Left colon (tissue), 2 donors: ENCODE data around the gene RRAD. TPM values are rescaled to one million over a fixed set of nuclear protein-coding genes. Genes with fewer than 3 reads are reported as not detected.
A peak's percentile ranks its signal among the peaks of the same experiment; 100 is the strongest.
"Not testable (repeated sequence)": the region's sequence is repeated elsewhere in the genome, so short reads cannot be mapped to it uniquely, and the experiment has no call there.

Source experiments
- ATAC-seq: fragments of 200-7000 bp; cut with Tn5 transposase; one replicate; pipeline ENCODE4 v1.9.1; 2020; ENCODE audit warnings: mild to moderate bottlenecking, moderate library complexity
- DNase-seq, 2 donors: peaks; one replicate each; pipeline ENCODE4 v3.0.0-alpha.2; 2020
- intact Hi-C, 2 donors: fragments of 100-400 bp; cut with DNase I in 1 of 2; cut with micrococcal nuclease in 1 of 2; formaldehyde crosslinking; loops; one replicate each; pipeline versions ENCODE4 v1.11.2 to v1.14.0; 2022; cut with DNase I, micrococcal nuclease
- total RNA-seq, 2 donors: library from RNA; stranded (reverse); fragmentation: NEBNext Ultra II Directional; extraction: Animal tissue kit (Norgen Biotek cat#: 25700); gene quantifications; one replicate each; pipeline ENCODE4 v1.2.1, GENCODE V29; 2021
- donor health status: DM: no; HTN: no; CAD: no.
- donor health status: DM: yes; HTN: yes; CAD: no.

Gene RRAD
- total RNA-seq, 2 donors from 2014 or later: 3.9 to 4.4 TPM

GRCh38 chr16:66906916-66907836 is 18.2 kb downstream of the RRAD start:
- intact Hi-C loops: no loop called here
- ATAC-seq: no peak
- no peak for DNase-seq

GRCh38 chr16:66905633-66906539 is 19.4 kb downstream of the RRAD start:
- peak; percentile 90 to 92 for DNase-seq
- peak; percentile 79 for ATAC-seq
- intact Hi-C loops: no loop called here

GRCh38 chr16:66904846-66905632 is 20.3 kb downstream of the RRAD start:
- DNase-seq (peak in 1 of 2 donors; percentile 23), ATAC-seq (no peak)
- intact Hi-C loops: no loop called here

DNA sequence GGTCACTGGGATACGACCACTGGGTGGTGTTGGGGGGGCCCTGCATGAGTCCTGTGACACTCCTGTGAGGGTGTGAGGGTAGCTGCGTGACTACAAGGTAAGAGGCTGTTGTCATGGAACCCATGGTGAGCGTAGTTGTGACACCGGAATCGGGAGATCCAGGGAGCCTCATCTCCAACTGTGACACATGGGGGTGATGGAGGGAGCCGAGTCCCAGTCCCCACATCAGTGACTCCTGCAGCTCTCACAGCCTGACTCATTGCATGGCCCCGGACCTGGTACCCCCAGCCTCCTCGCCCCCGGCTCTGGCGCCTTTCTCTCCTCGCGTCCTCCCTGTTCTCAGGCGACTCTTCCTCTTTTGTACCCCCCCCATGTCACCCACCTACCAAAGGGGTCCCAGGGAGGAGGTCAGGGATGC is 20.9 kb downstream of the RRAD start:
- DNase-seq (peak in 1 of 2 donors; percentile 24), ATAC-seq (no peak)
- intact Hi-C loops: no loop called here

DNA sequence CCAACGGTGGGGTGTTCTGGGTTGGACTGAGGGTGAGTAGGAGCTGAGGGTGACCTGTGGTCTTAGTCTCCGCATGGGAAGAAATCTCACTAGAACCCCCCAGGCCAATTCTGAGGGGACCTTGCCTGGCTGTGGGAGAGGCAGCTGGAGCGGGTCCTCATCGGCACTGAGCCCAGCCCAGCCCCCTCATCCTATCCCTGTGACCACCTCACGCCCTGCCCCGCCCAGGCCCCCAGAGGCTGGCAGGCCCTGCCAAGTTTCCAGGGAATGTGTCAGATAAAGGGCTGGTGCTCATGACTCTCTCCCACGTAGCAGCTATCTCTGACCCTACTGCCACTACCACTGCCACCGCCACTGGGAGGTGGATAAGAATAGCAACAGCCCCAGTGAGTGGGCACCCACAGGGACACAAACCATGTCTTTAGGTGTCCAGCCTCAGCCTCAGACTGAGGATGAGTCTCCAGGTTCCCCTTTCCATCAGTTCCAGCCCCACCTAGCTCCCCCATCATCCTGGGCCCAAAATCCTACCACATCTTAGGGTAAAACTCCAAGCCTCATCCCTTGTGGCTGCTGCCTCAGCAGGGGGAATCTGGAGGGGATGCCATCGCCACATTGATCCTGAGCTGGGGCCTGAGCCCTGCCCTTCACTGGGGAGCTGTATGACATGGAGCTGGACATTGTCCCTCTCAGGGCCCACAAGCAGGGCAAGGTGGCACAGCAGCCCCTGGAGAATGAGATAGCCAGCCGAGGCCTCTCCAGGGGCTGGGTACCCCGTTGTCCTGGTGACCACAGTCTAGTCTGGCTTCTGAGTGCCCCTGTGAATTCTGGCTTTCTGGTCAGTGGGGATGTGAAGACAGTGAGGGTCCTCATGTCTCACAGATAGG is 21.5 kb downstream of the RRAD start:
- intact Hi-C loops: no loop called here
- ATAC-seq (no peak), DNase-seq (peak in 1 of 2 donors; percentile 28)

DNA sequence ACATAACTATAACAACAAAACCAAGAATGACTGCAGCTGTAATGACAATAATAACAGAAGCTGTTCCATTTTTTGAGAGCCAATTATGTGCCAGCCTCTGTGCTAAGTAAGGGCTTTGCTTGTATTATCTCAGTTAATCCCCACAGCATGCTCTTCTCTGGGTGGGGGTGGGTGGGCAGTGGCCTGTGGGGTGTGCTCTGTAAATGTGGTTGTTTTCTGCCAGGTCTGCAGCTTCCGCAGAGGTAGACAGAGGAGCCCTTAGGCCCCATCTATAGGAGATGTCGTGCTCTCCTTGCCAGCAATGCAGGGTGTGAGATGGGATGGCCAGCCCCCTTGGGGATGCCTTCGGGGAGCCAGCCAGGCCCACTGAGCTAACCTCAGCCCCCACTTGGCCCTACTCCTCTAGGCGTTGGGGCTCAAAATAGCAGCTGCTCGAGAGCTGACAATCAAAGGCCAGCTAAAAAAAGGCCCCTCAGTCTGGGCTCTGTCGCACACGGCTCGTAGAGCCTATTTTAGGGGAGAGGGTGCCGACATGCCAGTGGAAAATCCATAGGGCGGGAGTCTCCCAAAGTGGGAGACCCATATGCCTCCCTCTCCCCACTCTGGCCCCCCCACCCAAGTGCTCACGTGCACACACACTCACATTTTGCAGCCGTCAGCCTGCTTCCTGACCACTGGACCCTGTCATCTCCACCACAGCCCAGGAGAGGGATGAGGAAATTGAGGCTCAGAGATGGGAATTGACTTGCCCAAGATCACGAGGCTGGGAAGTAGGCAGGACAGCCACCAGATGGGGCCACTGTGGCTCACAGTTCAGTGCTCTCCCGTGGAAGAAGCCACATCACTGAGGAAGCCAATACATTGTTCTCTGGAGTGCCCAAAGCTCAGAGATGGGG is 22.4 kb downstream of the RRAD start:
- intact Hi-C loops: no loop called here
- DNase-seq (peak in 1 of 2 donors; percentile 30), ATAC-seq (no peak)

DNA sequence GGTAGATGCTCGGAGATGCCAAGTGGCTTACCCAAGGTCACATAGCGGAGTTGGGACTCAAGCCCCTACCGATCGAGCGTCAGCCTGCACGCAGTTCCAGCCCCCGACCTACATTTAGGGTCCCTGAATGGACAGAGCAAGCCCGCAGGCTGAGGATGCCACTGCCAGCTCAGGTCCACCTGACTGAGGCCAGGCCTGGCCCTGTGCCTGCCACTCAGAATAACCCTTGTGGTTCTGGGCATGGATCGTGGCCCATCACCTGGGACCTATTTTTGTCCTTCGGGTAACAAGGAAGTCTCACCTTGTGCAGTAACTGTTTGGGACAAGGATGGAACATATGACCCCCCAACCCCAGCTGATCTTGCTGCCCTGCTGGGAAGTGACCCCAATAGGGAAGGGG is 23.7 kb downstream of the RRAD start:
- no peak for ATAC-seq
- intact Hi-C loops: no loop called here
- DNase-seq: no peak

GRCh38 chr16:66900721-66901441 is 24.5 kb downstream of the RRAD start:
- ATAC-seq (peak; percentile 63), DNase-seq (peak in 1 of 2 donors; percentile 66)
- intact Hi-C loops: no loop called here

DNA sequence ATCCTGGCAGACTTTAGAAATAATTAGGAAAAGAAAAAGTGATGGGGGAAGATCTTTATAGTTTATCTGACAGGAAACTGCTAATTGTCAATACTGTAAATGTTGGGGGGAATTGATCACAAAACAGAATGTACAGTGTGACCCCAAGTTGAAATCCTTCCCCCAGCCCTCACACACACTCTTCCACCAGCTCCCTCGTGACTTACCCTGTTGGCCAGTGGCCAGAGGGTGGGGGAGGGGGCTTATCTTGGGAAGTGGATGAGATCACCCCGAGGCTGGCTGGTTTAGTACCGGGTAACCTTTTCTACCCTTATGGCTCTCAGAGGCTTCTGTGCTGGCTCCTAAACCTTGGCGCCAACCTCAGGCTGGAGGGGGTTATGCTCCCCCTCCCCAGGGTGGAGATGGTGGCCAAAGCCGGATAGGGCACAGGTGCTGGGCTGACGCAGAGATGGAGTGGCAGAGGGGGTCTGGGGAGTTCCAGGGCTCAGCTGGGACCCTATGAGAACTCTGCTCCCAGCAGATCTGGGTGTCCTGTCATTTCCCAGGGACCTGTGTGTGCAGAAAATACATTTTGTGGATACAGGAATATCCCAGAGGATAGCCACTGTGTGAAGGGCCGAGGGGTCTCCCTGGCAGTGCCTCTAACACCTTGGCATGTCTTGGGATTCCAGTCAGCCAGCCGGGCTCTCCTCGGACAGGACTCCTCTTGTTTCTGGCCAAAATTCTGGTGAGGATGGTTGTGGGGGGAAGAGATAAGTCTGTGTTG is 25.2 kb downstream of the RRAD start:
- intact Hi-C loops: loop anchor here in 1 of 2 donors (5.0 kb wide), 1 partner anchor 32 kb away; the partner anchor contains the start of gene CIAO2B
- DNase-seq (peak; percentile 87 to 90), ATAC-seq (peak; percentile 49)

DNA sequence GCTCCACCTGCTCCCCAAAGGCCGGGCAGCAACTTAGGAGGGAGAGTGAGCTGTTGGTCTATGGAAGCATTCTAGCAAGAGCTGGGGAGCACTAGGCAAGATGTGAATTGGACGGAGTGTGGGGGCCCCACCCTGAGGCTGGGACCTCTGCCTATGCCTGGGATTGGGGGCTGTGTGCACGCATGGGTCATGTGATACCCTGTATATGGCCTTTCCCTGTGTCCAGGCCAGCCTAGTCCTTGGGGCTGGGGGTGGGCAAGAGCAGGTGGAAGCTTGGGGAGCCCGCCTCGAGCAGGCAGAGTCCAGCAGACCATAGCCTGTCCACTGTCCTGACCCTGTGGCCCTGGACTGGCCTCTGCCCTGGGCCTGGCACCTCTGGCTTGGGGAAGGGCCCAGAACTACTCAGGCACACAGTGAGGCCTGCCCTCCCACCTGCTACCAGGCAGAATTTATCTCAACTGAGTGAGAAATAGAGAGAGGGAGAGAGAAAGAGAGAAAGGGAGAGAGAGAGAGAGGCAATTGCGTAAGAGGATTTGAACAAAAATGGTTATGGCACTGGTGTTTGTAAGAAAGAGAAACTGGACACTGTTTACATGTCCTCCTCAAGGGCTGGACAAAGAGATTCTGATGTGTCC is 25.9 kb downstream of the RRAD start:
- no peak for DNase-seq
- intact Hi-C loops: loop anchor here in 1 of 2 donors (5.0 kb wide), 1 partner anchor 33 kb away; the partner anchor contains the start of gene CIAO2B
- no peak for ATAC-seq

DNA sequence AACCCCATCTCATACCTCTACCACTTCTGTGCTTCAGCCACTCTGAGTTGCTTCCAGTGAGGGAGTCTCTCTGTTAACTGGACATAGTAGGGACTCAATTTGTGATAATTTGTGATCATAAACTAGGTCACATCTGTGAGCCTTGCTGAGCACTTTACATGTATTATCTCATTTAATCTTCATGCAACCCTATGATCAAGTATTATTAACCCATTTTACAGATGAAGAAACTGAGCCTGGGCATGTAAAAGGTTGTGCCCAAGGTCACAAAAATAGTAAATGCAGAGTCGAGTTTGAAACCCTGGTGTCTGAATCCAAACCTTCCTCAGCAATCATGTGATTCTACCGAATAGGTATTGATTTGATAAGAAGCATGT is 26.4 kb downstream of the RRAD start:
- intact Hi-C loops: loop anchor here in 1 of 2 donors (5.0 kb wide), 1 partner anchor 33 kb away; the partner anchor contains the start of gene CIAO2B
- ATAC-seq: no peak
- DNase-seq: no peak

DNA sequence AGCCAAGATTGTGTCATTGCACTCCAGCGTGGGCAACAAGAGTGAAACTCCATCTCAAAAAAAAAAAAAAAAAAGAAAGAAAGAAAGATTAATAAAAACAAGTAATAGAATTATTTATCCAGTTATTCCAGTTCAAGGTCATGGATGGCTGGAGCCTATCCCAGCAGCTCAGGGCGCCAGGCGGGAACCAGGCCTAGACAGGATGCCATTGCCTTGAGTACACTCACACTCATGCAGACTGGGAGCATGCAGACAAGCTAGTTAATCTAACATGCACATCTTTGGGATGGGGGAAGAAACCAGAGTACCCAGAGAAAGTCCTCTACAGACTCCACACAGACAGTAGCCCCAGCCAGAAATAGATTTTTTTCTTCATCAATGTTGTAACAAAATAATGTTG is 27.1 kb downstream of the RRAD start:
- intact Hi-C loops: loop anchor here in 1 of 2 donors (5.0 kb wide), 1 partner anchor 34 kb away; the partner anchor contains the start of gene CIAO2B
- DNase-seq (no peak), ATAC-seq (no peak)

- ATAC-seq: peak; percentile 25
- intact Hi-C loops: loop anchor here in 1 of 2 donors (5.0 kb wide), 1 partner anchor 36 kb away; the partner anchor contains the start of gene CIAO2B
Measured at GRCh38 chr16:66896682-66897081, 28.7 kb downstream of the RRAD start.

DNA sequence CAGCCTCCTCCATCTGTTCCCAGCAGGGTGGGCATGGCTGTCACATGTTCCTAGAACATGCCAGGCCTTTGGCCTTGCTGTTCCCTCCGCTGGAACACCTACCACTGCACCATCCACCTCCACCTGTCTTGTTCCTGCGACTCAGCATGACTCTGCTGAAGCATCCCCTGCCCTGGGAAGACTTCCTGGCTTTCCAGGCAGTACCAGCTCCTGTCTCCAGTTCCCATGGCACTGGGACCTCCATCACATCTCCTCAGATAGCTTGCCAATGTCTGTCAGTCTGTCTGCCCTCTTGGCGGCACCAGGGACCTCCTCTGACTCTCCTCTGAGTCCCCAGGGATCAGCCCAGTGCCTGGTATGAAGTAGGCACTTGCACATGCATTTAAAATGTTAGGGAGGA is 29.3 kb downstream of the RRAD start:
- intact Hi-C loops: loop anchor here in 1 of 2 donors (5.0 kb wide), 1 partner anchor 36 kb away; the partner anchor contains the start of gene CIAO2B
- DNase-seq (no peak), ATAC-seq (peak; percentile 17)

More at GRCh38 chr16:66896682-66897081, 28.7 kb downstream of the RRAD start:
- DNase-seq: not testable (repeated sequence)

DNA sequence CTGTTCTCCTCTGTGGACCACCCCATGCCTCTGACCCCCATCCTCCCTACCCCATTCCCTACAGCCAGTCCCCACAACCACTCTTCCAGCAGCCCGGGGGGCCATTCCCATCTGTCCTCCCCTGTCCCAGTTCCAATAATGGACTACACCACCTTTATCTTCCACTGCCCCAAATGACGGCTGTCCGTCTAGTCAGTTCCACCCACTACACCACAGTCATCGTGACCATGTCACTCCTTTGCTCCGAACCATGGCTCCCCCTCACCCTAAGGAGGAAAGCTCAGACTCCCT is 29.7 kb downstream of the RRAD start:
- intact Hi-C loops: loop anchor here in 1 of 2 donors (5.0 kb wide), 1 partner anchor 37 kb away; the partner anchor contains the start of gene CIAO2B
- ATAC-seq (no peak), DNase-seq (no peak)
